A673 (cell line): Measurements from ENCODE around the gene IMPDH1. TPM values are rescaled to one million over a fixed set of nuclear protein-coding genes. Genes with fewer than 3 reads are reported as not detected.

Experiments
- BruUV-seq: library from RNA; stranded (reverse); fragments of 400-500 nt; replicated peaks from 2 replicates; lab custom pipeline; 2021; lab: Mats Ljungman, UMichigan
- CTCF ChIA-PET: fragments of 300-600 bp; sonication (Branson Sonifier 250); formaldehyde crosslinking; loops from one replicate; lab custom pipeline; 2022; ENCODE audit warnings: antibody characterized with exemption; lab: Charles Lee
- POLR2A ChIA-PET: fragments of 300-600 bp; sonication (Branson Sonifier 250); formaldehyde crosslinking; loops from one replicate; lab custom pipeline; 2022; ENCODE audit warnings: antibody characterized with exemption; ENCODE audit not compliant: low non-redundant PET; lab: Charles Lee
- DNase-seq: peaks from one replicate; pipeline ENCODE4 v3.0.0-alpha.2; 2015; ENCODE audit warnings: low spot score
- H3K27ac ChIP-seq: fragments of 200-600 bp; sonication (generic); 2 replicates; pipeline ENCODE4 v1.5.1; 2016; ENCODE audit warnings: mixed run types, low read depth, mild to moderate bottlenecking, mixed read lengths, antibody characterized with exemption, low read length; ENCODE audit not compliant: poor library complexity, severe bottlenecking
- H3K27me3 ChIP-seq: fragments of 200-600 bp; sonication (generic); replicated peaks from 2 replicates; pipeline ENCODE4 v1.6.1; 2017; ENCODE audit warnings: mixed run types, low read depth, mild to moderate bottlenecking, mixed read lengths, antibody characterized with exemption, low read length; ENCODE audit not compliant: insufficient read depth, poor library complexity
- H3K36me3 ChIP-seq: fragments of 200-600 bp; sonication (generic); 2 replicates; pipeline ENCODE4 v1.6.1; 2016; ENCODE audit warnings: mixed run types, mild to moderate bottlenecking, mixed read lengths, antibody characterized with exemption, low read length; ENCODE audit not compliant: insufficient read depth, poor library complexity, severe bottlenecking
- H3K4me1 ChIP-seq: fragments of 200-600 bp; sonication (generic); 2 replicates; pipeline ENCODE4 v1.6.1; 2017; ENCODE audit warnings: mixed run types, mild to moderate bottlenecking, mixed read lengths, antibody characterized with exemption, low read length; ENCODE audit not compliant: insufficient read depth, poor library complexity, severe bottlenecking
- H3K4me3 ChIP-seq: fragments of 200-600 bp; sonication (generic); 2 replicates; pipeline ENCODE4 v1.5.1; 2016; ENCODE audit warnings: low read depth, mixed run types, mild to moderate bottlenecking, mixed read lengths, low read length; ENCODE audit not compliant: poor library complexity, severe bottlenecking
- H3K9me3 ChIP-seq: fragments of 200-600 bp; sonication (generic); 2 replicates; pipeline ENCODE4 v1.6.1; 2016; ENCODE audit warnings: mixed run types, low read depth, mild to moderate bottlenecking, mixed read lengths, antibody characterized with exemption, low read length; ENCODE audit not compliant: poor library complexity, severe bottlenecking
- CTCF ChIP-seq: fragments of 300-800, 200-600 bp; sonication (generic); conservative IDR thresholded peaks from 2 replicates; pipeline ENCODE4 v1.5.1; 2017; ENCODE audit warnings: low read depth, mild to moderate bottlenecking, antibody characterized with exemption, low read length, moderate library complexity, mixed read lengths
- EZH2 ChIP-seq: fragments of 200-600 bp; sonication (generic); IDR thresholded peaks from 2 replicates; pipeline ENCODE4 v1.6.1; 2017; ENCODE audit warnings: borderline replicate concordance, low read depth, mild to moderate bottlenecking, mixed read lengths, antibody characterized with exemption, low read length; ENCODE audit not compliant: poor library complexity, severe bottlenecking
- intact Hi-C: fragments of 100-400 bp; cut with micrococcal nuclease; formaldehyde crosslinking; loops from one replicate; pipeline ENCODE4 v1.10.0; 2022; ENCODE audit not compliant: unreplicated experiment
- total RNA-seq: library from RNA; stranded (reverse); gene quantifications from 2 replicates; pipeline ENCODE4 v1.2.3, GENCODE V29; 2021

IMPDH1 gene
- total RNA-seq, 1 experiment from 2014 or later: 92.6 TPM

GRCh38 chr7:128435327-128435686, 25.5 kb upstream of the IMPDH1 start:
- DNase-seq: no peak
- TF ChIP-seq CTCF (no peak), EZH2 (no peak)
- no peaks in the 10 kb centered on the region for H3K27me3 ChIP-seq
- POLR2A ChIA-PET: no interaction called here
- H3K9me3 ChIP-seq: no peaks in the 10 kb centered on the region
- H3K36me3 ChIP-seq: no peaks in the 10 kb centered on the region
- no TSS peak for BruUV-seq
- CTCF ChIA-PET: interaction anchor here (0.6 kb wide), 1 partner anchor 8 kb away, joined by 3 read pairs; no protein-coding TSS in a partner anchor
- no peak overlapping the region for H3K4me3 ChIP-seq
- intact Hi-C loops: no loop called here
- H3K4me1 ChIP-seq: no peaks in the 10 kb centered on the region
- no peak overlapping the region for H3K27ac ChIP-seq

DNA sequence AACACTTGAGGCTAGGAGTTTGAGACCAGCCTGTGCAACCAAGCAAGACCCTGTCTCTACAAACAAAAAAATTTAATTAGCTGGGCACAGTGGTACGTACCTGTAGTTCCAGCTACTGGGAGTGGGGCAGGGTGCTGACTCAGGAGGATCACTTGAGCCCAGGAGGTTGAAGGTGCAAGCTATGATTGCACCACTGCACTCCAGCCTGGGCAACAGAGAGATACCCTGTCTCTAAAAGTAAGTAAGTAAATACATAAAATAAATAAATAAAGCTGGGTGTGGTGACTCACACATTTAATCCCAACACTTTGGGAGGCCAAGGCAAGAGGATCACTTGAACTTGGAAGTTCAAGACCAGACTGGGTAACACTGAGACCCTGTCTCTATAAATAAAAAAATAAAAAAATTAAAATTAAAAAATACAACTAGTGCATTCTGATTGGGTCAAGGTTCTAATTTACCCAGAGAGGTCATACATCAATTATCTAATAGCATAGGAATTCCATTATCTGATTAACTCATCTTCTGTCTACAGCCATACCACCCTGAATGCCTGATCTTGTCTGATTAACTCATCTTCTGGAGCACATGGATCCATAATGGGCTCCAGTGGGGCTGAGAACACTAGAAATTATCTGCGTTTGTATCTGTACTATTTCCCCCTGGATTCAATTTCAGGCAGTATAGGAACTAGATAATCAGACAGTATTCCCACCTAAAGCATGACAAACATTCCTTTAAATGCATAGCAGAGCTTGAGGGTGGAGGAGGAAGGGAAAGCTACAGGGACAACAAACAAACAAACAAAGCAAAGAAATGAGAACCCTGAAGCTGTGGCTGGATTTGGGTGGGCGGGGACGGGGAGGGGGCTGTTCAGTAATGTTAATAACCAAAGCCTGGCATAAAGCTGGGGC, 24.9 kb upstream of the IMPDH1 start:
- no peaks in the 10 kb centered on the region for H3K27me3 ChIP-seq
- no TSS peak for BruUV-seq
- ChIA-PET POLR2A (no interaction called here), CTCF (interaction anchor here (0.6 to 1.1 kb wide), 2 partner anchors 7 to 25 kb away, joined by 3 read pairs; no protein-coding TSS in a partner anchor)
- H3K27ac ChIP-seq: no peak overlapping the region
- TF ChIP-seq CTCF (no peak), EZH2 (no peak)
- no peak for DNase-seq
- no peaks in the 10 kb centered on the region for H3K9me3 ChIP-seq
- no peaks in the 10 kb centered on the region for H3K36me3 ChIP-seq
- intact Hi-C loops: no loop called here
- H3K4me3 ChIP-seq: no peak overlapping the region
- H3K4me1 ChIP-seq: no peaks in the 10 kb centered on the region

- intact Hi-C loops: no loop called here
- Histone ChIP-seq H3K27me3 (no peaks in the 10 kb centered on the region), H3K36me3 (no peaks in the 10 kb centered on the region), H3K27ac (no peak overlapping the region), H3K4me1 (no peaks in the 10 kb centered on the region), H3K9me3 (no peaks in the 10 kb centered on the region), H3K4me3 (no peak overlapping the region)
- no TSS peak for BruUV-seq
- POLR2A ChIA-PET: no interaction called here
- no peak for DNase-seq
- TF ChIP-seq CTCF (no peak), EZH2 (no peak)
- CTCF ChIA-PET: no interaction called here
Measured at GRCh38 chr7:128431754-128432153, 22.0 kb upstream of the IMPDH1 start.
